ENCODE data around the gene FAXC.

The FAXC gene

DNA sequence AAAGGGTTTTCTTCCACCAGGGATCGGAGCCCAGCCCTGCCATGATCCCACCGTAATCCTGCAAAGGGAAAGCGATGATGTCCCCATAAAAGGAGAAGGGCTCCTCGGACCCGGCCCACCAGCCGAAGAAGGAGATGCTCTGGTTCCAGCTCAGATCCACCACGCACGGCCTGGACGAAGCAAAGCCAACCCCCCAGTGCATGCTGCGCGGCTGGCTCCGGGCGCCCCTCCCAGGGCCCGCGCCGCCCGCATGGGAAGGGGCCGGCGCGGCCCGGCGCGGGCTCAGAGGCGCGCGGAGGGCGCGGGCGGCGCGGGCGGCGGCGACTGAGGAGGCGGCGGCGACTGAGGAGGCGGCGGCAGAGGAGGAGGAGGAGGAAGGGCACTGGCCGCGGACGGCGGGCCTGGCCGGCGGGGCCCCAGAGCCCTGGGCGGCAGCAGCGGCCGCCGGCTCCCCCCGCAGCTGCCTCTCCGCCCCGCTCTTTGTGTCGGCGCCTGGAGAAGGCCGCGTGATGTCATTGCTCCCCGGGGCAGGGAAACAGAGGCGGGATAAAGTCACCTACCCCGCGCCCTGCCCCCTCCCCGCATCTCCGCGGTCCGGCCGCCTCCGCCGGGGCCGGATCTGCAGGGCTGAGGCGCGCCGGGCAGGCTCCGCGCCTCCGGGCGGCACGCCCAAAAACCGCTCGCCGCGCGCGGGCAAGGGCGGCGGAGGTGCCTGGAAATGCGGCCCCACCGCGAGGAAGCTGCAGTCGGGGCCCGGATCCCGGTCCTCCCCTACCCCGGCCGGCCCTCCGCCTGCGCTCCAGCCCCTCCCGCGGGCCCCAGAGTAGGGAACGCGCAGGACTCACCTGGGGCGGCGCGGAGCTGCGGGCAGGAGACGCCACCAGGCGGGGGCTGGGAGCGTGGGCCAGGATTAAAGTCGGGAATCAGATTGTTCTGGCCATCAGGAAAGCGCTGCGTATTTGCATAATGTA is at the start of gene FAXC:
Gene FAXC, minus strand, starts transcription at position 504 of the 971 bp plus-strand sequence. Its CDS starts 302 bp downstream, at position 202.
- Histone ChIP-seq H3K36me3 (no peaks in the 10 kb centered on the region), H3K27me3 (ENCODE audit: insufficient read depth, low read depth, severe bottlenecking) (no peaks in the 10 kb centered on the region), H3K9me3 (ENCODE audit: severe bottlenecking) (no peaks in the 10 kb centered on the region), H3K27ac (peak within 1 kb of the TSS; percentile 81), H3K4me3 (ENCODE audit: low read depth, low read length) (peak within 1 kb of the TSS; percentile 84)
- DNase-seq: peak; percentile 83
- TF ChIP-seq CTCF (IDR thresholded peaks at IDR 0.05; ENCODE audit: low read depth, low read length): peak; percentile 36

GRCh38 chr6:99397287-99397686 is 47.8 kb upstream of the FAXC start:
- TF ChIP-seq CTCF (IDR thresholded peaks at IDR 0.05; ENCODE audit: low read depth, low read length): no peak
- DNase-seq: no peak
- H3K4me3 ChIP-seq (ENCODE audit: low read depth, low read length): no peak overlapping the region
- H3K9me3 ChIP-seq (ENCODE audit: severe bottlenecking): no peaks in the 10 kb centered on the region
- no peak overlapping the region for H3K27ac ChIP-seq
- no peaks in the 10 kb centered on the region for H3K27me3 ChIP-seq (ENCODE audit: insufficient read depth, low read depth, severe bottlenecking)
- peaks cover 45% of the 10 kb centered on the region for H3K36me3 ChIP-seq

- peak within 1 kb of the TSS; percentile 68 for H3K4me3 ChIP-seq (ENCODE audit: low read depth, low read length)
- H3K27ac ChIP-seq: peak within 1 kb of the TSS; percentile 92
- H3K27me3 ChIP-seq (ENCODE audit: insufficient read depth, low read depth, severe bottlenecking): no peaks in the 10 kb centered on the region
These were observed 44.4 kb upstream of the FAXC start, which contains the start of gene COQ3 for GRCh38 chr6:99393698-99394531. Gene COQ3, minus strand, starts transcription at chr6:99394195. Its CDS starts 16 bp downstream, at chr6:99394179.

DNA sequence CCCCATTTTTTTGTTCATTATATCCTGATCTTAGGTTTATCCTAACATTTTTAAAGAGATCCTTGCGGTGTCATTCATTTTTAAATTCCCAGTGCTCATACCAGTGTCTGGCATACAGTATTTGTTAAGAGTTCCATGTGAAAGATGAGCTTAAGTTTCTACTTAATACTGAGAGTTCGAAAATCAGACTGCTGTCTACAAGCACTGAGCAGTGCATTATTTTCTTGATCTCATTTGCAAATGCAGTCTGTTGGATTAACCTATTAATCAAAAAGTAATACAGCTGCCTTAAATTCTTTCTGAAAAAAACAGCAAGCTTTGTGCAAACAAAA is 43.9 kb upstream of the FAXC start:
- H3K27ac ChIP-seq: peak overlapping the region; percentile 92
- H3K4me3 ChIP-seq (ENCODE audit: low read depth, low read length): peak overlapping the region; percentile 68
- H3K27me3 ChIP-seq (ENCODE audit: insufficient read depth, low read depth, severe bottlenecking): no peaks in the 10 kb centered on the region
- H3K9me3 ChIP-seq (ENCODE audit: severe bottlenecking): no peaks in the 10 kb centered on the region
- H3K36me3 ChIP-seq: peaks cover 8% of the 10 kb centered on the region
- no peak for TF ChIP-seq CTCF (IDR thresholded peaks at IDR 0.05; ENCODE audit: low read depth, low read length)
- no peak for DNase-seq

More at GRCh38 chr6:99393698-99394531, 44.4 kb upstream of the FAXC start, which contains the start of gene COQ3:
- Histone ChIP-seq H3K36me3 (peaks cover 14% of the 10 kb centered on the region), H3K9me3 (ENCODE audit: severe bottlenecking) (no peaks in the 10 kb centered on the region)
- peak; percentile 88 for DNase-seq
- no peak for TF ChIP-seq CTCF (IDR thresholded peaks at IDR 0.05; ENCODE audit: low read depth, low read length)

DNA sequence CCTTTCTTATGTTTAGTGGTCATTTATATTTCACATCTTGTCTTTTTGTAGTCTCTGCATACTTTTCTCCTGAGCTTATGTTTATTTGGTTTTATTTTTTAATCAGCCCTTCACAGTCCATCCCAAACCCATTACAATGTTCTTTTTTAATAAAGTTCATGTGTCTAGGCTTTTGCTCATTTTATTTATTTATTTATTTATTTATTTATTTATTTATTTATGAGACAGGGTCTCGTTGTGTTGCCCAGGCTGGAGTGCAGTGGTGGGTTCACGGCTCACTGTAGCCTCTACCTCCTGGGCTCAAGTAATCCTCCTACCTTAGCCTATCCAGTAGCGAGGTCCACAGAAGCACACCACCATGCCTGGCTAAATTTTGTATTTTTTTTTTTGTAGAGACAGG is 41.4 kb upstream of the FAXC start:
- no peak for DNase-seq
- TF ChIP-seq CTCF (IDR thresholded peaks at IDR 0.05; ENCODE audit: low read depth, low read length): no peak
- Histone ChIP-seq H3K27ac (no peak overlapping the region), H3K27me3 (ENCODE audit: insufficient read depth, low read depth, severe bottlenecking) (no peaks in the 10 kb centered on the region), H3K4me3 (ENCODE audit: low read depth, low read length) (no peak overlapping the region), H3K36me3 (no peaks in the 10 kb centered on the region), H3K9me3 (ENCODE audit: severe bottlenecking) (no peaks in the 10 kb centered on the region)
